A673 (cell line): ENCODE data around the gene ZGLP1. TPM values are rescaled to one million over a fixed set of nuclear protein-coding genes. Genes with fewer than 3 reads are reported as not detected.
A peak's percentile ranks its signal among the peaks of the same experiment; 100 is the strongest.

Experiments
- BruUV-seq: library from RNA; stranded (reverse); fragments of 400-500 nt; replicated peaks from 2 replicates; lab custom pipeline; 2021; lab: Mats Ljungman, UMichigan
- CTCF ChIA-PET: fragments of 300-600 bp; sonication (Branson Sonifier 250); formaldehyde crosslinking; loops from one replicate; lab custom pipeline; 2022; ENCODE audit warnings: antibody characterized with exemption; lab: Charles Lee
- POLR2A ChIA-PET: fragments of 300-600 bp; sonication (Branson Sonifier 250); formaldehyde crosslinking; loops from one replicate; lab custom pipeline; 2022; ENCODE audit warnings: antibody characterized with exemption; ENCODE audit not compliant: low non-redundant PET; lab: Charles Lee
- DNase-seq: peaks from one replicate; pipeline ENCODE4 v3.0.0-alpha.2; 2015; ENCODE audit warnings: low spot score
- H3K27ac ChIP-seq: fragments of 200-600 bp; sonication (generic); 2 replicates; pipeline ENCODE4 v1.5.1; 2016; ENCODE audit warnings: mixed run types, low read depth, mild to moderate bottlenecking, mixed read lengths, antibody characterized with exemption, low read length; ENCODE audit not compliant: poor library complexity, severe bottlenecking
- H3K27me3 ChIP-seq: fragments of 200-600 bp; sonication (generic); replicated peaks from 2 replicates; pipeline ENCODE4 v1.6.1; 2017; ENCODE audit warnings: mixed run types, low read depth, mild to moderate bottlenecking, mixed read lengths, antibody characterized with exemption, low read length; ENCODE audit not compliant: insufficient read depth, poor library complexity
- H3K36me3 ChIP-seq: fragments of 200-600 bp; sonication (generic); 2 replicates; pipeline ENCODE4 v1.6.1; 2016; ENCODE audit warnings: mixed run types, mild to moderate bottlenecking, mixed read lengths, antibody characterized with exemption, low read length; ENCODE audit not compliant: insufficient read depth, poor library complexity, severe bottlenecking
- H3K4me1 ChIP-seq: fragments of 200-600 bp; sonication (generic); 2 replicates; pipeline ENCODE4 v1.6.1; 2017; ENCODE audit warnings: mixed run types, mild to moderate bottlenecking, mixed read lengths, antibody characterized with exemption, low read length; ENCODE audit not compliant: insufficient read depth, poor library complexity, severe bottlenecking
- H3K4me3 ChIP-seq: fragments of 200-600 bp; sonication (generic); 2 replicates; pipeline ENCODE4 v1.5.1; 2016; ENCODE audit warnings: low read depth, mixed run types, mild to moderate bottlenecking, mixed read lengths, low read length; ENCODE audit not compliant: poor library complexity, severe bottlenecking
- H3K9me3 ChIP-seq: fragments of 200-600 bp; sonication (generic); 2 replicates; pipeline ENCODE4 v1.6.1; 2016; ENCODE audit warnings: mixed run types, low read depth, mild to moderate bottlenecking, mixed read lengths, antibody characterized with exemption, low read length; ENCODE audit not compliant: poor library complexity, severe bottlenecking
- CTCF ChIP-seq: fragments of 300-800, 200-600 bp; sonication (generic); conservative IDR thresholded peaks from 2 replicates; pipeline ENCODE4 v1.5.1; 2017; ENCODE audit warnings: low read depth, mild to moderate bottlenecking, antibody characterized with exemption, low read length, moderate library complexity, mixed read lengths
- EZH2 ChIP-seq: fragments of 200-600 bp; sonication (generic); IDR thresholded peaks from 2 replicates; pipeline ENCODE4 v1.6.1; 2017; ENCODE audit warnings: borderline replicate concordance, low read depth, mild to moderate bottlenecking, mixed read lengths, antibody characterized with exemption, low read length; ENCODE audit not compliant: poor library complexity, severe bottlenecking
- intact Hi-C: fragments of 100-400 bp; cut with micrococcal nuclease; formaldehyde crosslinking; loops from one replicate; pipeline ENCODE4 v1.10.0; 2022; ENCODE audit not compliant: unreplicated experiment
- total RNA-seq: library from RNA; stranded (reverse); gene quantifications from 2 replicates; pipeline ENCODE4 v1.2.3, GENCODE V29; 2021

ZGLP1 gene
- total RNA-seq, 1 experiment from 2014 or later = 7.2 TPM

GRCh38 chr19:10334588-10335351 lies 25.2 kb upstream of the ZGLP1 start:
- POLR2A ChIA-PET = interaction anchor here (0.7 kb wide), 1 partner anchor 38 kb away, joined by 4 read pairs; no protein-coding TSS in a partner anchor
- peak; percentile 89 for DNase-seq
- Histone ChIP-seq H3K27me3 (no peaks in the 10 kb centered on the region), H3K9me3 (no peaks in the 10 kb centered on the region), H3K36me3 (peaks cover 15% of the 10 kb centered on the region), H3K4me3 (peak overlapping the region; percentile 85), H3K4me1 (peaks cover 28% of the 10 kb centered on the region), H3K27ac (peak overlapping the region; percentile 99)
- CTCF ChIA-PET = interaction anchor here (0.9 to 1.3 kb wide), 3 partner anchors 54 to 76 kb away, joined by 3 to 4 read pairs (median 3); no protein-coding TSS in a partner anchor
- intact Hi-C loops = loop anchor here (5.0 kb wide), 1 partner anchor 48 kb away; the partner anchor contains the start of gene TYK2
- TF ChIP-seq EZH2 (no peak), CTCF (peak; percentile 35)
- no TSS peak for BruUV-seq

GRCh38 chr19:10333758-10334587 lies 24.4 kb upstream of the ZGLP1 start:
- peak; percentile 26 for DNase-seq
- intact Hi-C loops = loop anchor here (2.0 kb wide), 1 partner anchor 45 kb away; the partner anchor contains the start of gene ICAM5
- Histone ChIP-seq H3K27ac (peak overlapping the region; percentile 99), H3K4me1 (peaks cover 28% of the 10 kb centered on the region), H3K36me3 (peaks cover 23% of the 10 kb centered on the region), H3K4me3 (peak overlapping the region; percentile 85), H3K27me3 (no peaks in the 10 kb centered on the region), H3K9me3 (no peaks in the 10 kb centered on the region)
- ChIA-PET CTCF (interaction anchor here (0.6 to 1.0 kb wide), 4 partner anchors 55 to 324 kb away, joined by 3 to 9 read pairs (median 6); no protein-coding TSS in a partner anchor), POLR2A (interaction anchor here (0.6 to 0.7 kb wide), 3 partner anchors 28 to 319 kb away, joined by 3 to 10 read pairs (median 4); no protein-coding TSS in a partner anchor)
- BruUV-seq = TSS peak; percentile 81
- TF ChIP-seq CTCF (no peak), EZH2 (no peak)
